Panc1 (cell line): ENCODE data around the gene PDZRN4.

ENCODE experiments used
- CTCF ChIP-seq: fragments of 450-650 bp; IDR thresholded peaks from 2 replicates; pipeline ENCODE4 v1.5.1; 2017; ENCODE audit warnings: mild to moderate bottlenecking
- SIN3A ChIP-seq: IDR thresholded peaks from 2 replicates; pipeline ENCODE4 v1.6.1; 2012; ENCODE audit warnings: low read depth, mild to moderate bottlenecking, low read length, moderate library complexity, borderline replicate concordance; ENCODE audit not compliant: insufficient read depth

- TF ChIP-seq CTCF (no peak), SIN3A (no peak)
These were observed 151.7 kb downstream of the PDZRN4 start for GRCh38 chr12:41339784-41340183.
